ENCODE data around the gene MTRFR. TPM values are rescaled to one million over a fixed set of nuclear protein-coding genes. Genes with fewer than 3 reads are reported as not detected.

MTRFR gene
- total and polyA plus RNA-seq, 2 donors (not counting 3 experiments of a cell fraction or from before 2014, with no cell fraction given): 9.1 to 14.4 TPM

GRCh38 chr12:123258593-123258992, 25.4 kb downstream of the MTRFR start:
- Histone ChIP-seq H2AFZ (ENCODE audit: low read depth, low read length) (no peak overlapping the region), H3K9ac (replicated peaks; ENCODE audit: extremely low read depth, insufficient read depth, low read length) (no peak overlapping the region), H3K79me2 (ENCODE audit: control insufficient read depth, insufficient read depth, low read length) (peaks cover 16% of the 10 kb centered on the region), H3K4me1 (ENCODE audit: control insufficient read depth, extremely low read depth, insufficient read depth, low read length) (no peaks in the 10 kb centered on the region), H3K9me3 (replicated peaks; ENCODE audit: control insufficient read depth, insufficient read depth, low read length) (no peaks in the 10 kb centered on the region), H3K4me2 (ENCODE audit: insufficient read depth, low read length) (no peak overlapping the region), H4K20me1 (replicated peaks; ENCODE audit: control insufficient read depth, extremely low read depth, insufficient read depth, low read length) (no peaks in the 10 kb centered on the region), H3K9me1 (replicated peaks; ENCODE audit: control insufficient read depth, extremely low read depth, insufficient read depth, low read length) (no peaks in the 10 kb centered on the region), H3K27me3 (ENCODE audit: control insufficient read depth in 2 of 2, insufficient read depth in 2 of 2, low read length in 2 of 2) (no peaks in the 10 kb centered on the region), H3K4me3 (replicated peaks in 1 of 3; ENCODE audit: insufficient read depth in 1 of 3, low read depth in 1 of 3, low read length in 3 of 3) (no peak overlapping the region), H3K36me3 (ENCODE audit: control insufficient read depth in 2 of 2, extremely low read depth in 1 of 2, insufficient read depth in 2 of 2, low read length in 2 of 2) (peaks cover 40 to 42% of the 10 kb centered on the region in 2 experiments), H3K27ac (ENCODE audit: insufficient read depth, low read depth, low read length) (no peak overlapping the region)
- DNase-seq (ENCODE audit: low read depth, low spot score) (no peak), FAIRE-seq (no peak)
- BruUV-seq (replicated peaks): no TSS peak
- intact Hi-C loops (cut with micrococcal nuclease) (no loop called here), dilution Hi-C loops (cut with MboI; ENCODE audit: extremely low pct_ligation_motif_present, low sequenced_read_pairs) (no loop called here)
- TF ChIP-seq GATA2 (IDR thresholded peaks at IDR 0.05; ENCODE audit: insufficient read depth, insufficient read length, low read depth, low read length): no peak
- TF ChIP-seq EZH2 (IDR thresholded peaks at IDR 0.05; ENCODE audit: borderline replicate concordance, low read depth, low read length, severe bottlenecking): no peak
- TF ChIP-seq, protein P1, sequence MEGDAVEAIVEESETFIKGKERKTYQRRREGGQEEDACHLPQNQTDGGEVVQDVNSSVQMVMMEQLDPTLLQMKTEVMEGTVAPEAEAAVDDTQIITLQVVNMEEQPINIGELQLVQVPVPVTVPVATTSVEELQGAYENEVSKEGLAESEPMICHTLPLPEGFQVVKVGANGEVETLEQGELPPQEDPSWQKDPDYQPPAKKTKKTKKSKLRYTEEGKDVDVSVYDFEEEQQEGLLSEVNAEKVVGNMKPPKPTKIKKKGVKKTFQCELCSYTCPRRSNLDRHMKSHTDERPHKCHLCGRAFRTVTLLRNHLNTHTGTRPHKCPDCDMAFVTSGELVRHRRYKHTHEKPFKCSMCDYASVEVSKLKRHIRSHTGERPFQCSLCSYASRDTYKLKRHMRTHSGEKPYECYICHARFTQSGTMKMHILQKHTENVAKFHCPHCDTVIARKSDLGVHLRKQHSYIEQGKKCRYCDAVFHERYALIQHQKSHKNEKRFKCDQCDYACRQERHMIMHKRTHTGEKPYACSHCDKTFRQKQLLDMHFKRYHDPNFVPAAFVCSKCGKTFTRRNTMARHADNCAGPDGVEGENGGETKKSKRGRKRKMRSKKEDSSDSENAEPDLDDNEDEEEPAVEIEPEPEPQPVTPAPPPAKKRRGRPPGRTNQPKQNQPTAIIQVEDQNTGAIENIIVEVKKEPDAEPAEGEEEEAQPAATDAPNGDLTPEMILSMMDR (IDR thresholded peaks at IDR 0.05; ENCODE audit: extremely low read depth in 1 of 2, insufficient read depth in 1 of 2, low read depth in 1 of 2, low read length in 2 of 2): no peak
- TF ChIP-seq MAX (IDR thresholded peaks at IDR 0.05; ENCODE audit: insufficient read depth, insufficient read length): no peak
- TF ChIP-seq FOS (IDR thresholded peaks at IDR 0.05; ENCODE audit: borderline replicate concordance, insufficient read depth, low read length): no peak
- no peak for TF ChIP-seq MYC (IDR thresholded peaks at IDR 0.05; ENCODE audit: low read depth, low read length)
- TF ChIP-seq JUN (IDR thresholded peaks at IDR 0.05; ENCODE audit: borderline replicate concordance, insufficient read depth, insufficient read length, low read depth): no peak
- no peak for TF ChIP-seq POLR2A (IDR thresholded peaks at IDR 0.05; ENCODE audit: low read depth, low read length)
- no peak for TF ChIP-seq POLR2AphosphoS5 (IDR thresholded peaks at IDR 0.05; ENCODE audit: insufficient read depth, low read depth, low read length)
- POLR2A ChIA-PET: no interaction called here
- CTCF ChIA-PET: interaction anchor here (1.0 to 1.2 kb wide), 2 partner anchors 10 to 45 kb away, joined by 3 to 4 read pairs; no protein-coding TSS in a partner anchor
